ENCODE measurements around the gene KRTAP10-5.
"Not testable (repeated sequence)": the region's sequence is repeated elsewhere in the genome, so short reads cannot be mapped to it uniquely, and the experiment has no call there.

The KRTAP10-5 gene, protein sequence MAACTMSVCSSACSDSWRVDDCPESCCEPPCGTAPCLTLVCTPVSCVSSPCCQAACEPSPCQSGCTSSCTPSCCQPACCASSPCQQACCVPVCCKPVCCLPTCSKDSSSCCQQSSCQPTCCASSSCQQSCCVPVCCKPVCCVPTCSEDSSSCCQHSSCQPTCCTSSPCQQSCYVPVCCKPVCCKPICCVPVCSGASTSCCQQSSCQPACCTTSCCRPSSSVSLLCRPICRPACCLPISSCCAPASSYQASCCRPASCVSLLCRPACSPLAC

DNA sequence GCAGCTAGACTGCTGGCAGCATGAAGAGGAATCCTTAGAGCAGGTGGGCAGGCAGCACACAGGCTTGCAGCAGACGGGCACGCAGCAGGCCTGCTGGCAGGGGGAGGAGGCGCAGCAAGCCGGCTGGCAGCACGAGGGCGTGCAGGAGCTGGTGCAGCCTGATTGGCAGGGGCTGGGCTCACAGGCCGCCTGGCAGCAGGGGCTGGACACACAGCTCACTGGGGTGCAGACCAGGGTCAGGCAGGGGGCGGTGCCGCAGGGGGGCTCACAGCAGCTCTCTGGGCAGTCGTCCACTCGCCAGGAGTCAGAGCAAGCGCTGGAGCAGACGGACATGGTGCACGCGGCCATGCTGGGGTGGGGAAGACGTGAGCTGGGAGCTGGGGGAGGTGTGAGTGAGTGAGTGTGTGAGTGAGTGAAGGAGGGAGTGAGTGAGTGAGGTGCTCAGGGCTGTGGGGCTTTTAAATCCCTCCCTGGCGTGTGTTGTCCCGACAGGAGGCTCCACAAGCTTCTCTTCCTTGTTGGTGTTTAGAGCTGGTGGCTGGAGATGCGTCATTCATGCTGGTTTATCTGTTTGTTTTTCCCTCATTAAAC, at the start of gene KRTAP10-5:
KRTAP10-5 (minus strand) TSS at position 374 of the 591 bp plus-strand sequence; CDS start at position 348, 26 bp downstream.
- ATAC-seq, result peak; percentile 40; the same call in 1 of the 3 replicates

DNA sequence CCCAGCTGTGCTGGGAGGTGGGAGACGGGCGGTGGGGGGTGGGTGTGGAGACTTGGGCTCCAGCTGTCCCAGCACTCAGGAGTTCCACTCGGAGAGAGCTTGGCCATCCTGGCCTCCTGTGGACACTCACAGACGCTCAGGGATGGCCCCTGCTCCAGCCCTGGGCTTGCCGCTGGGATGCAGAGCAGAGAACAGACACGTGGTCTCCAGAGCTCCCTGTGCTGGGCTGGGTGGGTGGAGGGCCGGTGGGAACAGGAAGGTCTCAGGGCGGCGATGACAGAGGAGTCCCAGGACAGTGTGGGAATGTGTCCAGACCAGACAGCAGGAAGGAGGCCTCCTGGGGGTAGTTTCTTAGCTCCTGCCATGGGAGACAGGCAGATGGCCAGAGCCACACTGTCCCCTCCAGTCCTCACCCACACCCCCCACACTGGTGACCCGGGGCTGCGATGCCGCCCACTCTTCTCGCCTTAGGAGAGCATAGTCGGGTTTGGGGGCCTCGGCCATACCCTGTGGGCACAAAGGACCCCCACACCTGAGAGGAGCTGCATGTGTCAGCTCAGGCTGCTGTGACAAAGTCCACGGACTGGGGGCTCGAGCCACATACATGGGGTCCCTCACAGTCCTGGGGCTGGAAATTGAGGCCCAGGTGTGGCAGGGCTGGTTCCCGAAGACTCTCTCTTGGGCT, 48.4 kb upstream of the KRTAP10-5 start:
- ATAC-seq, result no peak
- TF ChIP-seq, protein P1, sequence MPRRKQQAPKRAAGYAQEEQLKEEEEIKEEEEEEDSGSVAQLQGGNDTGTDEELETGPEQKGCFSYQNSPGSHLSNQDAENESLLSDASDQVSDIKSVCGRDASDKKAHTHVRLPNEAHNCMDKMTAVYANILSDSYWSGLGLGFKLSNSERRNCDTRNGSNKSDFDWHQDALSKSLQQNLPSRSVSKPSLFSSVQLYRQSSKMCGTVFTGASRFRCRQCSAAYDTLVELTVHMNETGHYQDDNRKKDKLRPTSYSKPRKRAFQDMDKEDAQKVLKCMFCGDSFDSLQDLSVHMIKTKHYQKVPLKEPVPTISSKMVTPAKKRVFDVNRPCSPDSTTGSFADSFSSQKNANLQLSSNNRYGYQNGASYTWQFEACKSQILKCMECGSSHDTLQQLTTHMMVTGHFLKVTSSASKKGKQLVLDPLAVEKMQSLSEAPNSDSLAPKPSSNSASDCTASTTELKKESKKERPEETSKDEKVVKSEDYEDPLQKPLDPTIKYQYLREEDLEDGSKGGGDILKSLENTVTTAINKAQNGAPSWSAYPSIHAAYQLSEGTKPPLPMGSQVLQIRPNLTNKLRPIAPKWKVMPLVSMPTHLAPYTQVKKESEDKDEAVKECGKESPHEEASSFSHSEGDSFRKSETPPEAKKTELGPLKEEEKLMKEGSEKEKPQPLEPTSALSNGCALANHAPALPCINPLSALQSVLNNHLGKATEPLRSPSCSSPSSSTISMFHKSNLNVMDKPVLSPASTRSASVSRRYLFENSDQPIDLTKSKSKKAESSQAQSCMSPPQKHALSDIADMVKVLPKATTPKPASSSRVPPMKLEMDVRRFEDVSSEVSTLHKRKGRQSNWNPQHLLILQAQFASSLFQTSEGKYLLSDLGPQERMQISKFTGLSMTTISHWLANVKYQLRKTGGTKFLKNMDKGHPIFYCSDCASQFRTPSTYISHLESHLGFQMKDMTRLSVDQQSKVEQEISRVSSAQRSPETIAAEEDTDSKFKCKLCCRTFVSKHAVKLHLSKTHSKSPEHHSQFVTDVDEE (CRISPR knock-in tag; IDR thresholded peaks at IDR 0.05), result no peak
- TF ChIP-seq, protein P2, sequence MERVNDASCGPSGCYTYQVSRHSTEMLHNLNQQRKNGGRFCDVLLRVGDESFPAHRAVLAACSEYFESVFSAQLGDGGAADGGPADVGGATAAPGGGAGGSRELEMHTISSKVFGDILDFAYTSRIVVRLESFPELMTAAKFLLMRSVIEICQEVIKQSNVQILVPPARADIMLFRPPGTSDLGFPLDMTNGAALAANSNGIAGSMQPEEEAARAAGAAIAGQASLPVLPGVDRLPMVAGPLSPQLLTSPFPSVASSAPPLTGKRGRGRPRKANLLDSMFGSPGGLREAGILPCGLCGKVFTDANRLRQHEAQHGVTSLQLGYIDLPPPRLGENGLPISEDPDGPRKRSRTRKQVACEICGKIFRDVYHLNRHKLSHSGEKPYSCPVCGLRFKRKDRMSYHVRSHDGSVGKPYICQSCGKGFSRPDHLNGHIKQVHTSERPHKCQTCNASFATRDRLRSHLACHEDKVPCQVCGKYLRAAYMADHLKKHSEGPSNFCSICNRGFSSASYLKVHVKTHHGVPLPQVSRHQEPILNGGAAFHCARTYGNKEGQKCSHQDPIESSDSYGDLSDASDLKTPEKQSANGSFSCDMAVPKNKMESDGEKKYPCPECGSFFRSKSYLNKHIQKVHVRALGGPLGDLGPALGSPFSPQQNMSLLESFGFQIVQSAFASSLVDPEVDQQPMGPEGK (CRISPR knock-in tag; IDR thresholded peaks at IDR 0.05; ENCODE audit: borderline replicate concordance), result no peak
- TF ChIP-seq CSDC2 (CRISPR knock-in tag; IDR thresholded peaks at IDR 0.05), result no peak

DNA sequence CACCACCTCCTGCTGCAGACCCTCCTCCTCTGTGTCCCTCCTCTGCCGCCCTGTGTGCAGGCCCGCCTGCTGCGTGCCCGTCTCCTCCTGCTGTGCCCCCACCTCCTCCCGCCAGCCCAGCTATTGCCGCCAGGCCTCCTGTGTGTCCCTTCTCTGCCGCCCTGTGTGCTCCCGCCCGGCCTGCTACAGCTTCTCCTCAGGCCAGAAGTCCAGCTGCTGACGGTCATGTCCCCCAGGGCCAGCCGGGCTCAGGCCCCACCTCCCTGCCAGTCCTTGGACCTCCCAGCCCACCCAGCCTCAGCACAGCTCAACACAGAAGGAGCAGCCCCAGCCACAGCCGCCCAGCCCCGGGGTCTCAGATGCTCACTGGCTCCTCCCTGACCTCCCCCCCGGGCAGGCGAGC, 47.4 kb upstream of the KRTAP10-5 start:
- not testable (repeated sequence) for ATAC-seq

DNA sequence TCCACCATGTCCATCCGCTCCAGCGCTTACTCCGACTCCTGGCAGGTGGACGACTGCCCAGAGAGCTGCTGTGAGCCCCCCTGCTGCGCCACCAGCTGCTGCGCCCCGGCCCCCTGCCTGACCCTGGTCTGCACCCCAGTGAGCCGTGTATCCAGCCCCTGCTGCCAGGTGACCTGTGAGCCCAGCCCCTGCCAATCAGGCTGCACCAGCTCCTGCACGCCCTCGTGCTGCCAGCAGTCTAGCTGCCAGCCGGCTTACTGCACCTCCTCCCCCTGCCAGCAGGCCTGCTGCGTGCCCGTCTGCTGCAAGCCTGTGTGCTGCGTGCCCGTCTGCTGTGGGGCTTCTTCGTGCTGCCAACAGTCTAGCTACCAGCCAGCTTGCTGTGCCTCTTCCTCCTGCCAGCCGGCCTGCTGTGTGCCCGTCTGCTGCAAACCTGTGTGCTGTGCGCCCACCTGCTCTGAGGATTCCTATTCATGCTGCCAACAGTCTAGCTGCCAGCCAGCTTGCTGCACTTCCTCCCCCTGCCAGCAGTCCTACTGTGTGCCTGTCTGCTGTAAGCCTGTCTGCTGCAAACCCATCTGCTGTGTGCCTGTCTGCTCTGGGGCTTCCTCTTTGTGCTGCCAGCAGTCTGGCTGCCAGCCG, 46.9 kb upstream of the KRTAP10-5 start:
- not testable (repeated sequence) for ATAC-seq

DNA sequence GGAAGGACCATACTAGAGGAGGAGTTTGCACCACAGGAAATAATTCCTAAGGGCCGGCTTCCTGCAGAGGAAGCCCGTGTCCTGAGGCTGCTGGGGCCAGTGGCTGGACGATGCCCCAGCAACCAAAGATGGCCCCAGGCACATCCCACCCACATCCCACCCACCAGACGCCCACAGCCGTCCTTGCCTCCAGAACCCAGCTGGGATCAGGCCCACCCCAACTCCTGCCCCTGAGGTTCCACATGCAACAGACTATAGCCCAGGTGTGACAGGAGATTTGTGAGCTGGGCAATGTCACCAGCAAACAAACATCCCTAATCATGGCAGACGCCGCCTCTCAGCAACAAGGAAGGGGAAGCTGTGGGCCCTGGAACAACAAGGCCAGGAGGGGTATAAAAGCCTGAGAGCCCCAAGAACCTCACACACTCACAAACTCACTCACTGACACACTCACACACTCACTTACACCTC, 46.3 kb upstream of the KRTAP10-5 start, which contains the start of gene KRTAP10-9:
KRTAP10-9 (plus strand) TSS at position 421 of the 471 bp plus-strand sequence. CDS start 79 bp downstream, outside the sequence.
- no peak for ATAC-seq
- TF ChIP-seq, protein P3, sequence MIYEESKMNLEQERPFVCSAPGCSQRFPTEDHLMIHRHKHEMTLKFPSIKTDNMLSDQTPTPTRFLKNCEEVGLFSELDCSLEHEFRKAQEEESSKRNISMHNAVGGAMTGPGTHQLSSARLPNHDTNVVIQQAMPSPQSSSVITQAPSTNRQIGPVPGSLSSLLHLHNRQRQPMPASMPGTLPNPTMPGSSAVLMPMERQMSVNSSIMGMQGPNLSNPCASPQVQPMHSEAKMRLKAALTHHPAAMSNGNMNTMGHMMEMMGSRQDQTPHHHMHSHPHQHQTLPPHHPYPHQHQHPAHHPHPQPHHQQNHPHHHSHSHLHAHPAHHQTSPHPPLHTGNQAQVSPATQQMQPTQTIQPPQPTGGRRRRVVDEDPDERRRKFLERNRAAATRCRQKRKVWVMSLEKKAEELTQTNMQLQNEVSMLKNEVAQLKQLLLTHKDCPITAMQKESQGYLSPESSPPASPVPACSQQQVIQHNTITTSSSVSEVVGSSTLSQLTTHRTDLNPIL (CRISPR knock-in tag; IDR thresholded peaks at IDR 0.05; ENCODE audit: low read depth), result no peak
- TF ChIP-seq TOX (CRISPR knock-in tag; IDR thresholded peaks at IDR 0.05; ENCODE audit: borderline replicate concordance), result no peak
- TF ChIP-seq ZFP3 (CRISPR knock-in tag; IDR thresholded peaks at IDR 0.05), result no peak
- TF ChIP-seq, protein P1 (CRISPR knock-in tag; IDR thresholded peaks at IDR 0.05), result no peak
- no peak for TF ChIP-seq ESRRG (CRISPR knock-in tag; IDR thresholded peaks at IDR 0.05)
- no peak for TF ChIP-seq ISL1 (CRISPR knock-in tag; IDR thresholded peaks at IDR 0.05)
- TF ChIP-seq ZNF565 (CRISPR knock-in tag; conservative IDR thresholded peaks at IDR 0.05; ENCODE audit: low read depth), result no peak
- no peak for TF ChIP-seq GLIS3 (CRISPR knock-in tag; IDR thresholded peaks at IDR 0.05)

DNA sequence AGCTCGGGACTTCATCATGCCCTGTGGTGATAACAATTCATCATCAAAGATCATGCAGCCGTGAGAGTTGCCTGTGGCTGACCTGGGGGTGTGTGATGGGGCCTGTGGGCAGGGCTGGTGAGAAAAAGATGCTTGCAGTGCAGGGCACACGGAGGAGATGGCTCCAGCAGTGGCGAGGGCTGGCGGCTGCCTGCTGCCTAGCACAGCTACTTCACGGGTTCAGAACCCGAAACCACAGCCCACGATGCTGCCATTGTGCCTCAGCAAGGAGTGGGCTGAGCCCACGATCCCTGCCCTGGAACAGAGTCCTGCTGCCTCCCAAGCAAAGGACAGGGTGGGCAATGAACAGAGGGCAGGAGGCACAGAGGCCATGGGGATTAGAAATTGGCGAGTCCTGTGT, 45.9 kb upstream of the KRTAP10-5 start:
- no peak for ATAC-seq
- TF ChIP-seq ZFP30 (CRISPR knock-in tag; IDR thresholded peaks at IDR 0.05) (no peak), OSR1 (CRISPR knock-in tag; IDR thresholded peaks at IDR 0.05) (no peak), ZC3H10 (CRISPR knock-in tag; IDR thresholded peaks at IDR 0.05) (no peak), TCF4 (CRISPR knock-in tag; IDR thresholded peaks at IDR 0.05; ENCODE audit: borderline replicate concordance) (no peak), ZFP3 (CRISPR knock-in tag; IDR thresholded peaks at IDR 0.05) (no peak), ESRRG (CRISPR knock-in tag; IDR thresholded peaks at IDR 0.05) (no peak), SNAI2 (CRISPR knock-in tag; IDR thresholded peaks at IDR 0.05) (no peak), ARNTL (CRISPR knock-in tag; IDR thresholded peaks at IDR 0.05; ENCODE audit: borderline replicate concordance, low read depth) (no peak), ZNF70 (CRISPR knock-in tag; IDR thresholded peaks at IDR 0.05) (no peak), RARB (CRISPR knock-in tag; IDR thresholded peaks at IDR 0.05) (no peak)
